Left ventricle myocardium superior (tissue), 1 donor: ENCODE results near the gene PCDH15. TPM values are rescaled to one million over a fixed set of nuclear protein-coding genes. Genes with fewer than 3 reads are reported as not detected.
"Not testable (repeated sequence)": the region's sequence is repeated elsewhere in the genome, so short reads cannot be mapped to it uniquely, and the experiment has no call there.

Source experiments
- ATAC-seq: fragments of 200-7000 bp; cut with Tn5 transposase; one replicate; pipeline ENCODE4 v1.9.1; 2020; ENCODE audit warnings: mild to moderate bottlenecking, moderate library complexity
- DNase-seq: peaks from one replicate; pipeline ENCODE4 v3.0.0-alpha.2; 2020
- intact Hi-C: fragments of 100-400 bp; cut with micrococcal nuclease; formaldehyde crosslinking; loops from one replicate; pipeline ENCODE4 v1.11.0; 2022
- total RNA-seq: library from RNA; stranded (reverse); fragmentation: NEBNext Ultra II Directional; extraction: Animal tissue kit (Norgen Biotek cat#: 25700); gene quantifications from one replicate; pipeline ENCODE4 v1.2.1, GENCODE V29; 2021
- donor health status: DM: no; HTN: yes; CAD: no; lungs with severe emphysema.

PCDH15 gene
- total RNA-seq, 1 donor from 2014 or later: 0.25 TPM

DNA sequence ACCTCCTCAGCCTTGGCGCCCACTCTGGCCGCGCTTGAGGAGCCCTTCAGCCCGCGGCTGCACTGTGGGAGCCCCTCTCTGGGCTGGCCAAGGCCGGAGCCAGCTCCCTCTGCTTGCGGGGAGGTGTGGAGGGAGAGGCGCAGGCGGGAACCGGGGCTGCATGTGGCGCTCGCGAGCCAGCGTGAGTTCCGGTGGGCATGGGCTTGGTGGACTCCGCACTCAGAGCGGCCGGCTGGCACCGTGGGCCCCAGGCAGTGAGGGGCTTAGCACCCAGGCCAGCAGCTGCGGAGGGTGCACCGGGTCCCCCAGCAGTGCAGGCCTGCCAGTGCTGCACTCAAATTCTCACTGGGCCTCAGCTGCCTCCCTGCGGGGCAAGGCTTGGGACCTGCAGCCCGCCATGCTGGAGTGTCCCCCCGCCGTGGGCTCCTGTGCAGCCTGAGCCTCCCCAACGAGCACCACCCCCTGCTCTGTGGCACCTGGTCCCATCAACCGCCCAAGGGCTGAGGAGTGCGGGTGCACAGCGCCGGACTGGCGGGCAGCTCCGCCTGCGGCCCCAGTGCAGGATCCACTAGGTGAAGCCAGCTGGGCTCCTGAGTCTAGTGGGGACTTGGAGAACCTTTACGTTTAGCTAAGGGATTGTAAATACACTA, 876.9 kb downstream of the PCDH15 start:
- ATAC-seq, intact Hi-C loops, DNase-seq: not testable (repeated sequence)

DNA sequence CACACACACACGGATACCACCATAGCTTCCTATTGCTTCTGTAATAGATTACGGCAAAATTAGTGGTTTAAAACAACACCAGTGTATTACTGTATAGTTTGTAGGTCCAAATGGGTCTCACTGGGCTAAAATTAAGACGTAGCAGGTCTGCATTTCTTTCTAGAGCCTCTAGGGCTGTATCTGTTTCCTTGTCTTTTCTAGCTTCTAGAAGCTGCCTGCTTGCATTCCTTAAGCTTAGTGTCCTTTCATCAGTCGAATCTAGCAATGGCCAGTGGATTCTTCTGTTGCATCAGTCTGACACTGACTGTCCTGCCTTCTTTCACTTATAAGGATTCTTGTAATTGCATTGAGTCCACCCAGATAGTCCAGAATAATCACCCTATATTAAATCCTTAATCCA, 882.3 kb downstream of the PCDH15 start:
- DNase-seq: no peak
- intact Hi-C loops: no loop called here
- no peak for ATAC-seq

DNA sequence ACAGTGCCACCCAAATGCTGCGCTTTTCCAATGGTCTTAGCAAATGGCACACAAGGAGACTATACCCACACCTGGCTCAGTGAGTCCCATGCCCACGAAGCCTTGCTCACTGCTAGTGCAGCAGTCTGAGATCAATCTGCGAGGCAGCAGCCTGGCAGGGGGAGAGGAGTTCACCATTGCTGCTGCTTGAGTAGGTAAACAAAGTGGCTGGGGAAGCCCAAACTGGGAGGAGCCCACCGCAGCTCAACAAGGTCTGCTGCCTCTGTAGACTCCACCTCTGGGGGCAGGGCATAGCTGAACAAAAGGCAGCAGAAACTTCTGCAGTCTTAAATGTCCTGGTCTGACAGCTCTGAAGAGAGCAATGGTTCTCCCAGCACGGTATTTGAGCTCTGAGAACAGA, 891.2 kb downstream of the PCDH15 start:
- DNase-seq (no peak), ATAC-seq (no peak)
- intact Hi-C loops: no loop called here

DNA sequence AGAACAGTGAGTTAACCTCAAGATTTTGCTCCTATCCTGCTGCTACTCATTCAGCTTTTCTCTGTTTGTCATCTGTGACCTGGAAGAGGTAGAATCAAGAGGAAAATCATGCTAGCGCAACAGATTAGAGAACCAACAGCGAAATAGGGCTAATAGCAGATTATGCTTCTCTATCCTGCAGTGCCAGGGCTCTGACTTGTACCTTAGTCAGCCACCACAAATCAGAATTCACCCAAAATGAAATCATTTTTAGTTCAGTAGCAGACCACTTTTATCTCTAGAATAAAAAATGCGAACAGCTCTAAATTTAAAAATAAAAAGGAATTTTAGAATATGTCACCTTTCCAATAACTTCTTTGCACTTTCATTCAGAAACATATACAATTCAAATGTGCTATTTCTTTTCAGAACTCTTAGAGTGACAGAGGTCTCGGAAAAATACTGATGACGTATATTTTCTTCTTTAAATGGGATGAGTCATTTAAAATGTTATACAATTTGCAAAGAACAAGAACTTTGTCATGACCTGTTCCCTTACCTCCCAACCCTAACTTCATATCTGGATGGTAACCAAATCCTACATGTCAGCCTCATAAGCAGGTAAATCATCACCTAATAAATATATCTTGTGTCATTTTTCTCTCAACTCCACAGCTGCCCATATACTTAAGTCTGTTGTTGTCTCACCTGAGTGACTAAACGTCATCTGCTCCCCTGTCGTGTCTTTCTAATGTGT, 896.4 kb downstream of the PCDH15 start:
- intact Hi-C loops: no loop called here
- no peak for DNase-seq
- no peak for ATAC-seq

- ATAC-seq (no peak), DNase-seq (no peak)
- intact Hi-C loops: no loop called here
Measured at GRCh38 chr10:53903756-53904155, 897.3 kb downstream of the PCDH15 start.

- ATAC-seq (no peak), DNase-seq (no peak)
- intact Hi-C loops: no loop called here
Measured at GRCh38 chr10:53899463-53900160, 901.4 kb downstream of the PCDH15 start.

GRCh38 chr10:53898532-53898931, 902.5 kb downstream of the PCDH15 start:
- intact Hi-C loops: no loop called here
- no peak for DNase-seq
- ATAC-seq: no peak

GRCh38 chr10:53894145-53894544, 906.9 kb downstream of the PCDH15 start:
- ATAC-seq (no peak), DNase-seq (no peak)
- intact Hi-C loops: no loop called here

- ATAC-seq: no peak
- no peak for DNase-seq
- intact Hi-C loops: no loop called here
Measured at GRCh38 chr10:53893061-53893460, 908.0 kb downstream of the PCDH15 start.

DNA sequence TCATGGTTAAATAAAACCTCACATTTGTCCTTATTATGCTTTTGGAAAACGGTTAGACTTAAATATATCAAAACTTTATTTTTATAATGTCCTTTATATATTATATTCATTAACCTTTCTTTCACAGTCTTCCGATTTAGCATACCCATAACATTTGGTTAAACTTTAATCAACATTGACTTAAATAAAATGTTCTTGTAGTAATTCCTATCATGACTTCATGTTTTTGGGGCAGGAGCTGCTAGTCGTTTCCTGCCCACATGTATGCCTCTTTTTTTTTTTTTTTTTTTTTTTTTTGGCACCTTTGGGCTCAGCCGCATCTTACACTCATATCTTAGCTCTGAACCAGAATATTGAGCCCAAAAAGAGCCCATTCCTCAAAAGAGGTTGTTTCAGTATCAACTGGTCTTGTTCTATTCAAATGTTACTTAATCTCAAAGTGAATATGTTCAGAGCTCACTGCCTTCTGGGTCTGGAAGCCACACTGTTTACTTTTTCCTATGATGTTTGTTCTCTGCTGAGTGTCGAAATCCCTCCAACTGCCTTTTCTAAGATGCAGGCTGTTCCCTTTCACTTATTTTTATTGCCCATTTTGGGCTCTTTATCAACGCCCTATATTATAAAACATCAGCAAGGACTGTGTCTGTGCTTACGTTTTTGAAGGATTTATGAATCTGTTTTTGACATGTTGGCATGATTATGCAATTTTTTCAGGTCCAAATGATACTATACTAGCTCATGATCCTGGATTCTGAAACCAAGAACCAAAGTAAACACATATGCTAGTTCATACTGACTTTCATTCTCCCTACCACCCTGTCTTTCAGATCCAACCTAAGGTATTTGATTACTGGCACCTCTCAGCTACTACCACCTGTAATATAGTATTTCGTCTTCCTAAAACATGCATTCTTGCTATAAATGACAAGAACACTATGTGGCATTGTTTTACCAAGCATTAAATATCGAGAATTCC, 914.4 kb downstream of the PCDH15 start:
- no peak for DNase-seq
- ATAC-seq: no peak
- intact Hi-C loops: no loop called here

DNA sequence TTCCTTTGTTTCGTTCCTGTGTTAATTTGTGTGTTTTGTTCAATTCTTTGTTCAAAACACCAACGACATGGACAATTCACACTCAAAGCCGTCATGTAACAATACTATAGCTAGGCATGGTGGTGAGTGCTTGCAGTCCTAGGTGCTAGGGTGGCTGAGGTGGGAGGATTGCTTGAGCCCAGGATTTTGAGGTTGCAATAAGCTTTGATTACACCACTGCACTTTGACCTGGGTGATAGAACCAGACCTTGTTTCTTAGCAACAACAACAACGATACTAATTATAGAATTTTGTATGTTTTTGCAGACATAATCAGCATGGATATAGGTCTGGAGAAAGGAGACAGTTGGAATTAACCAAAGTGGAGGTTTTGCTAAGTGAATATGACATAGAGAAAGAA, 936.2 kb downstream of the PCDH15 start:
- intact Hi-C loops: no loop called here
- ATAC-seq (no peak), DNase-seq (no peak)

GRCh38 chr10:53852450-53853175, 948.4 kb downstream of the PCDH15 start:
- ATAC-seq (no peak), DNase-seq (no peak)
- intact Hi-C loops: no loop called here

GRCh38 chr10:53846809-53847208, 954.2 kb downstream of the PCDH15 start:
- DNase-seq (no peak), ATAC-seq (no peak)
- intact Hi-C loops: no loop called here

- no peak for ATAC-seq
Measured at GRCh38 chr10:53843736-53844362, 957.2 kb downstream of the PCDH15 start.

DNA sequence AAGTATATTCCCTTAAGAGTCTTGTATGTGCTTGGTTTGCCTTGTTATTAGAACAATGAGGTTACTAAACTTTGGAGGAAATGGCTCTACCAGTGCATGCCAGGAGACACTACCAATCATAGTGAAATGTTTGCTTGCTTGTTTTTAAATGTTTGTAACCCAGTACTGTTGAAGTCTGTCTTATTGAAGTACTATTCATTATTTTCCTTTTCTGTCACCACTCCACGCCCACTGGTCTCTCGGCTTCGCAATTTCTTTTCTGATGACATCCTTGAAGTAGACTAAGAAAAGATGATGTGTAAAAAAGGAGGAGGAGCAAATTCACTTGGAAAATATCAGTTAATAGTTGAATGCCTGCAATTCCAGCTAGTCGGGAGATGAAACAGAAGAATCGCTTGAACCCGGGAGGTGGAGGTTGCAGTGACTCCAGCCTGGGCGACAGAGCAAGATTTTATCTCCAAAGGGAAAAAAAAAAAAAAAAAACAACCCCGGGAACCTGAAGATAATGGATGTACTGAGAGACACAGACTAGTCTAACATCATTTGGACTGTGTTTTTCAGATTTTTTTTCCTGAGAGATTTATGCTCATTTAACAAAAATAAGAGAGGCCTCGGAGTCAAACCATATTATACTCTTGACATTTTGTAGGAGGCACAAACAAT, 959.4 kb downstream of the PCDH15 start:
- intact Hi-C loops: no loop called here
- no peak for DNase-seq
- ATAC-seq: no peak

More at GRCh38 chr10:53843736-53844362, 957.2 kb downstream of the PCDH15 start:
- no peak for DNase-seq
- intact Hi-C loops: no loop called here

DNA sequence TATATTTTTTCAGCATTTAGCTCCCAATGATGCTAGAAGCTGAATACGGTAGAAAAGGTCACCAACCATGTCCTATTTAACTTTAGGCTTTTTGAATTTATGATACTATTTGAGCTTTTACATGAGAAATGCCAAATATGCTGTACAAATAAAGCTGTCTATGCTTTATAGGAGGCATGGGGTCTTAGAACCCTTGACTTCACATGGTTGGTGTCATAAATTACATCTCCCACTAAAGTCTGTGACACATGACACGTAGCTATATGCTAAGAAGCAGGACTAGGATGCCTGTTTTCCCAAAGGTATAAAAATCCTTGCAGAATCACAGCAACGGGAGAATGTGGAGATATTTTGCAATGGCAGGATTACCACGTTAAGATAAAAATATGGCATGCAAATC, 960.4 kb downstream of the PCDH15 start:
- no peak for DNase-seq
- ATAC-seq: no peak
- intact Hi-C loops: no loop called here

- intact Hi-C loops: no loop called here
- DNase-seq (no peak), ATAC-seq (no peak)
Measured at GRCh38 chr10:53839440-53840039, 961.5 kb downstream of the PCDH15 start.
